PC-3 (cell line): ENCODE measurements around the gene NOSTRIN.

Source experiments
- EZH2phosphoT487 ChIP-seq: fragments of 300-600 bp; sonication (generic); IDR thresholded peaks from 2 replicates; pipeline ENCODE4 v1.6.1; 2018; ENCODE audit warnings: mild to moderate bottlenecking, antibody characterized with exemption, low read length, borderline replicate concordance
- TF ChIP-seq, protein P1 (sequence below): fragments of 300-600 bp; sonication (generic); conservative IDR thresholded peaks from 2 replicates; pipeline ENCODE4 v1.5.1; 2017; ENCODE audit warnings: antibody characterized with exemption, low read depth, mild to moderate bottlenecking, low read length

DNA sequence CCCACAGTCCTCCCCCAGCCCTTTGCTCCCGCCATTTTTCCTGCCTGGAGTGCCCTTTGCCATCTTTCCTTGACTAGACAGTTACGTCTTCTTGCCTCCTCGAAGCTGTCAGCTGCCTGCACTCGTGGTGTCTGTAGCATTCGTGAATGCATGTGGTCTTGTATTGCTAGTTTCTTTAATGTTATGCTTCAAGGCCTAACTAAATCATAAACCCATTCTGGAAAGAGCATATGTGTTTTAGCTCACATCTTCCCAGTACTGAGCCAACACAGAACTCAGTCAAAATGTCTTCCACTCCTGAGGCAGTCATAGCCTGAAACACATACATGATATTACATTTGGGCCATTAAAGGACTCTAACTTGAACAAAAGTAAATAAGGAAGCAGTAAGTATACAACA is 52.2 kb downstream of the NOSTRIN start:
- TF ChIP-seq, protein P1, sequence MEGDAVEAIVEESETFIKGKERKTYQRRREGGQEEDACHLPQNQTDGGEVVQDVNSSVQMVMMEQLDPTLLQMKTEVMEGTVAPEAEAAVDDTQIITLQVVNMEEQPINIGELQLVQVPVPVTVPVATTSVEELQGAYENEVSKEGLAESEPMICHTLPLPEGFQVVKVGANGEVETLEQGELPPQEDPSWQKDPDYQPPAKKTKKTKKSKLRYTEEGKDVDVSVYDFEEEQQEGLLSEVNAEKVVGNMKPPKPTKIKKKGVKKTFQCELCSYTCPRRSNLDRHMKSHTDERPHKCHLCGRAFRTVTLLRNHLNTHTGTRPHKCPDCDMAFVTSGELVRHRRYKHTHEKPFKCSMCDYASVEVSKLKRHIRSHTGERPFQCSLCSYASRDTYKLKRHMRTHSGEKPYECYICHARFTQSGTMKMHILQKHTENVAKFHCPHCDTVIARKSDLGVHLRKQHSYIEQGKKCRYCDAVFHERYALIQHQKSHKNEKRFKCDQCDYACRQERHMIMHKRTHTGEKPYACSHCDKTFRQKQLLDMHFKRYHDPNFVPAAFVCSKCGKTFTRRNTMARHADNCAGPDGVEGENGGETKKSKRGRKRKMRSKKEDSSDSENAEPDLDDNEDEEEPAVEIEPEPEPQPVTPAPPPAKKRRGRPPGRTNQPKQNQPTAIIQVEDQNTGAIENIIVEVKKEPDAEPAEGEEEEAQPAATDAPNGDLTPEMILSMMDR: no peak
- TF ChIP-seq EZH2phosphoT487: no peak
